GM12878 (cell line): ENCODE measurements around the gene NDUFB1. TPM values are rescaled to one million over a fixed set of nuclear protein-coding genes. Genes with fewer than 3 reads are reported as not detected.

Source experiments
- ATAC-seq: fragments of 200-7000 bp; cut with Tn5 transposase; 3 replicates; pipeline ENCODE4 v1.9.1; 2020; ENCODE audit warnings: mild to moderate bottlenecking, moderate library complexity
- BruUV-seq: library from RNA; stranded (reverse); fragments of 400-500 nt; replicated peaks from 2 replicates; lab custom pipeline; 2021; lab: Mats Ljungman, UMichigan
- CTCF ChIA-PET: fragments of 300-600 bp; sonication (Branson Sonifier 250); formaldehyde crosslinking; extraction: SDS; loops from one replicate; lab custom pipeline; 2021; ENCODE audit warnings: inconsistent platforms; lab: Yijun Ruan, JAX
- POLR2A ChIA-PET: fragments of 350-600 bp; formaldehyde crosslinking; extraction: SDS; loops from one replicate; lab custom pipeline; 2021; ENCODE audit warnings: inconsistent platforms; lab: Charles Lee
- RAD21 ChIA-PET: fragments of 300-600 bp; sonication (Branson Sonifier 250); formaldehyde crosslinking; loops from one replicate; lab custom pipeline; 2023; ENCODE audit warnings: antibody characterized with exemption; ENCODE audit not compliant: unreplicated experiment; lab: Charles Lee
- SMC1A ChIA-PET: fragments of 300-600 bp; sonication (Branson Sonifier 250); formaldehyde crosslinking; loops from one replicate; lab custom pipeline; 2023; ENCODE audit not compliant: unreplicated experiment, uncharacterized antibody; lab: Charles Lee
- DNase-seq: peaks from one replicate; pipeline ENCODE4 v3.0.0-alpha.2; 2011; ENCODE audit warnings: low read depth, low spot score
- FAIRE-seq: peaks from 3 replicates; lab custom pipeline; 2011; peaks lifted over from hg19 to GRCh38; lab: Jason Lieb, UNC
- H2AFZ ChIP-seq: 2 replicates; pipeline ENCODE4 v1.6.0; 2011; ENCODE audit warnings: low read depth, low read length, control low read depth; ENCODE audit not compliant: control insufficient read depth
- H3K27ac ChIP-seq: 2 replicates; pipeline ENCODE4 v1.5.1; 2011; ENCODE audit warnings: control low read depth; ENCODE audit not compliant: control insufficient read depth, insufficient read depth
- H3K27me3 ChIP-seq, 2 experiments: replicated peaks in 1 of 2; 2 replicates each; pipeline versions ENCODE4 v1.6.0 to v1.6.1; 2011; ENCODE audit warnings: low read length in 1 of 2; ENCODE audit not compliant: control insufficient read depth in 2 of 2, insufficient read depth in 2 of 2
- H3K36me3 ChIP-seq, 2 experiments: 2 replicates each; pipeline ENCODE4 v1.5.1; 2011; ENCODE audit warnings: low read length in 1 of 2; ENCODE audit not compliant: control insufficient read depth in 2 of 2, insufficient read depth in 2 of 2
- H3K4me1 ChIP-seq: 2 replicates; pipeline ENCODE4 v1.6.1; 2011; ENCODE audit warnings: mild to moderate bottlenecking, low read length, moderate library complexity, mixed read lengths; ENCODE audit not compliant: control insufficient read depth, insufficient read depth
- H3K4me2 ChIP-seq: 2 replicates; pipeline ENCODE4 v1.6.0; 2011; ENCODE audit warnings: control low read depth; ENCODE audit not compliant: control insufficient read depth, insufficient read depth
- H3K4me3 ChIP-seq: fragments of 200-600 bp; sonication (generic); 2 replicates; pipeline ENCODE4 v1.5.1; 2016
- H3K79me2 ChIP-seq: 2 replicates; pipeline ENCODE4 v1.6.0; 2011; ENCODE audit warnings: low read length; ENCODE audit not compliant: control insufficient read depth, insufficient read depth
- H3K9ac ChIP-seq: 2 replicates; pipeline ENCODE4 v1.8.0; 2011; ENCODE audit warnings: low read length, control low read depth, mixed read lengths; ENCODE audit not compliant: control insufficient read depth, insufficient read depth
- H3K9me3 ChIP-seq: replicated peaks from 3 replicates; pipeline ENCODE4 v1.5.1; 2011; ENCODE audit warnings: mild to moderate bottlenecking, low read length; ENCODE audit not compliant: control insufficient read depth, insufficient read depth
- H4K20me1 ChIP-seq: 2 replicates; pipeline ENCODE4 v1.6.0; 2011; ENCODE audit not compliant: control insufficient read depth, insufficient read depth
- EGR1 ChIP-seq, 2 experiments: IDR thresholded peaks; 1 replicate in 1 of 2; 2 replicates in 1 of 2; pipeline ENCODE4 v1.6.1; 2011 to 2012; ENCODE audit warnings: low read depth in 2 of 2, low read length in 2 of 2, borderline replicate concordance in 1 of 2, mild to moderate bottlenecking in 1 of 2, moderate library complexity in 1 of 2
- HDAC6 ChIP-seq: fragments of 200-600 bp; sonication (generic); IDR thresholded peaks from one replicate; pipeline ENCODE4 v1.8.0; 2017; ENCODE audit warnings: antibody characterized with exemption; ENCODE audit not compliant: unreplicated experiment
- IKZF1 ChIP-seq: fragments of 450-650 bp; conservative IDR thresholded peaks from 2 replicates; pipeline ENCODE4 v1.6.1; 2017; ENCODE audit warnings: antibody characterized with exemption, mild to moderate bottlenecking
- MYC ChIP-seq: IDR thresholded peaks from 2 replicates; pipeline ENCODE4 v1.6.1; 2011; ENCODE audit warnings: mild to moderate bottlenecking, low read length, moderate library complexity, inconsistent platforms; ENCODE audit not compliant: insufficient read depth, insufficient replicate concordance, insufficient read length, severe bottlenecking
- NR2C2 ChIP-seq: IDR thresholded peaks from 2 replicates; pipeline ENCODE4 v1.6.1; 2011; ENCODE audit warnings: borderline replicate concordance, low read depth; ENCODE audit not compliant: control insufficient read depth, insufficient read length
- RCOR1 ChIP-seq: conservative IDR thresholded peaks from 2 replicates; pipeline ENCODE4 v1.6.1; 2012; ENCODE audit warnings: low read depth, low read length, improper control_type of control experiment
- SMC3 ChIP-seq: IDR thresholded peaks from 2 replicates; pipeline ENCODE4 v1.6.1; 2011; ENCODE audit warnings: low read length, improper control_type of control experiment, borderline replicate concordance
- TARDBP ChIP-seq: IDR thresholded peaks from 2 replicates; pipeline ENCODE4 v1.6.1; 2016; ENCODE audit warnings: borderline replicate concordance
- ZNF622 ChIP-seq: fragments of 450-650 bp; IDR thresholded peaks from 2 replicates; pipeline ENCODE4 v1.6.1; 2017; ENCODE audit warnings: mild to moderate bottlenecking, inconsistent platforms
- WGBS: methylation state at CpG from one replicate; pipeline ENCODE4 v1.1.6; 2016; ENCODE audit warnings: low lambda C conversion rate; ENCODE audit not compliant: insufficient replicate concordance, insufficient coverage; ENCODE audit errors: missing lambda C conversion rate; 5-methylcytosine and 5-hydroxymethylcytosine counted together
- in situ Hi-C: fragments of 300-500 bp; cut with MboI; formaldehyde crosslinking; loops from 9 replicates; pipeline ENCODE4 v1.14.3; 2018; ENCODE audit warnings: mixed read lengths
- intact Hi-C: fragments of 100-400 bp; cut with micrococcal nuclease; formaldehyde crosslinking; loops from one replicate; pipeline ENCODE4 v1.14.2; 2022; ENCODE audit not compliant: unreplicated experiment
- polyA plus RNA-seq, 11 experiments: library from polyadenylated mRNA; depleted of rRNA in 4 of 11; unstranded in 6 of 11; stranded (reverse) in 5 of 11; fragments of >200 nt; fragmentation: Nextera tagmentation in 4 of 11; fragmentation: Illumina TruSeq in 1 of 11; extraction: Ambion mirVana in 4 of 11; extraction: Trizol in 1 of 11; gene quantifications; 1 replicate in 1 of 11; 2 replicates in 10 of 11; pipeline versions ENCODE4 v1.2.1 to v1.2.3, GENCODE V29; 2011 to 2016; ENCODE audit warnings: inconsistent platforms in 2 of 11, missing spikeins in 2 of 11, low read depth in 1 of 11
- total RNA-seq, 4 experiments: library from RNA; depleted of rRNA in 3 of 4; stranded (reverse); fragments of >200 nt in 3 of 4; fragmentation: Illumina TruSeq in 1 of 4; extraction: Trizol in 1 of 4; gene quantifications; 2 replicates each; pipeline versions ENCODE4 v1.2.1 to v1.2.3, GENCODE V29; 2013 to 2021
- TF ChIP-seq, protein P1 (sequence below): IDR thresholded peaks from 2 replicates; pipeline ENCODE4 v1.6.1; 2012; ENCODE audit warnings: improper control_type of control experiment, low read depth, low read length; ENCODE audit not compliant: insufficient replicate concordance
- TF ChIP-seq, protein P2 (sequence below): fragments of 450-650 bp; IDR thresholded peaks from 2 replicates; pipeline ENCODE4 v1.6.1; 2017; ENCODE audit warnings: mild to moderate bottlenecking, low read depth, inconsistent platforms; ENCODE audit not compliant: poor library complexity, severe bottlenecking
- TF ChIP-seq, protein P3 (sequence below): fragments of 450-650 bp; IDR thresholded peaks from 2 replicates; pipeline ENCODE4 v1.6.1; 2016; ENCODE audit warnings: mild to moderate bottlenecking

NDUFB1 gene
- total and polyA plus RNA-seq, 10 of the 15 experiments (the other 5 are each of a cell fraction or from before 2014, with no cell fraction given): 132 to 919 (median 561) TPM

DNA sequence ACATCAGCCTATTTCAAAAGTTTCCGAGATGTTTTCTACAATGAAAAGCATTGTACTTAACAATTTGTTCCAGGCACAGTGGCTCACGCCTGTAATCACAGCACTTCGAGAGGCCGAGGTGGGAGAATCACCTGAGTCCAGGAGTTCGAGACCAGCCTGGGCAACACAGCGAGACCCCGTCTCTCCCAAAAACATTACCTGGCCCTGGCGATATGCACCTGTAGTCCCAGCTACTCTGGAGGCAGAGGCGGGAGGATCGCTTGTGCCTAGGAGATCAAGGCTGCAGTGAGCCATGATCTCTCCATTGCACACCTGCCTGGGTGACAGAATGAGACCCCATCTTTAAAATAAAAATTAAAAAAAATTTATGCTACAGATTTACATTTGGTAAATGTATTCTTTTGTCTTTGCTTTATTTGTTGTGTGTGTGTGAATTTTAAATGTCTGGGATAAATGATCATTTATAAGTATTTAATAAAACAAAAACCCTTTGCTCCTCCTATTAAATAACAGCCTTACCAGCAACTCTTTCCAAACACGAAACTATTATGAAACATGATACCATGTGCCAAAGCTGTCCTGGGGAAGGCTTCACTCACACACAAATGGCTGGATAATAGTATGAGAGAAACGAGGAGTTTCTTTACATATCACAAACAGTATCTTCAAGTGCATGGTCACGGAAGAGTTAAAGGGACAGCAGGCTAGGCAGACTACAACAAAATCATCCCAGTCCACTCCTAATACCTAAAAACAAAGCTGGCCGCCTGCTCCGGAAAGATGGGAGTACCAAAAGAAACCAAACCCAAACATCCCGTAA lies 16.2 kb downstream of the NDUFB1 start:
- ChIA-PET POLR2A (interaction anchor here (4.7 kb wide), 1 partner anchor 16 kb away, joined by 45 read pairs; the partner anchor contains the start of genes CPSF2 and NDUFB1), CTCF (interaction anchor here (1.0 to 4.9 kb wide), 11 partner anchors 10 to 679 kb away, joined by 3 to 143 read pairs (median 5); partner anchors contain the start of genes CPSF2, NDUFB1 and TRIP11), SMC1A (interaction anchor here (0.5 to 2.8 kb wide), 7 partner anchors 12 to 577 kb away, joined by 3 to 21 read pairs (median 4); partner anchors contain the start of genes CPSF2 and NDUFB1), RAD21 (interaction anchor here (1.8 to 3.1 kb wide), 4 partner anchors 18 to 247 kb away, joined by 6 to 28 read pairs (median 7); partner anchors contain the start of genes CPSF2, NDUFB1 and TRIP11)
- Histone ChIP-seq H3K27me3 (no peaks in the 10 kb centered on the region), H3K4me3 (peak overlapping the region; percentile 98), H3K36me3 (no peaks in the 10 kb centered on the region), H4K20me1 (no peaks in the 10 kb centered on the region), H3K4me1 (no peaks in the 10 kb centered on the region; the same call in 1 of the 2 replicates), H3K4me2 (peak overlapping the region; percentile 82), H3K79me2 (peaks cover 23% of the 10 kb centered on the region), H3K9ac (peak overlapping the region; percentile 72), H3K9me3 (no peaks in the 10 kb centered on the region), H3K27ac (peak overlapping the region; percentile 36), H2AFZ (peak overlapping the region; percentile 72)
- in situ Hi-C loops: no loop called here
- peak; percentile 52 for FAIRE-seq
- TSS peak; percentile 65 for BruUV-seq
- WGBS: 57% methylated on average over 16 of the region's 16 CpGs
- intact Hi-C loops: loop anchor here (5.0 kb wide), 1 partner anchor 63 kb away; the partner anchor contains the start of gene TRIP11
- ATAC-seq: no peak; the same call in 2 of the 3 replicates
- DNase-seq: no peak
- TF ChIP-seq MYC: no peak
- no peak for TF ChIP-seq IKZF1
- no peak for TF ChIP-seq HDAC6
- no peak for TF ChIP-seq TARDBP
- no peak for TF ChIP-seq RCOR1
- TF ChIP-seq, protein P1, sequence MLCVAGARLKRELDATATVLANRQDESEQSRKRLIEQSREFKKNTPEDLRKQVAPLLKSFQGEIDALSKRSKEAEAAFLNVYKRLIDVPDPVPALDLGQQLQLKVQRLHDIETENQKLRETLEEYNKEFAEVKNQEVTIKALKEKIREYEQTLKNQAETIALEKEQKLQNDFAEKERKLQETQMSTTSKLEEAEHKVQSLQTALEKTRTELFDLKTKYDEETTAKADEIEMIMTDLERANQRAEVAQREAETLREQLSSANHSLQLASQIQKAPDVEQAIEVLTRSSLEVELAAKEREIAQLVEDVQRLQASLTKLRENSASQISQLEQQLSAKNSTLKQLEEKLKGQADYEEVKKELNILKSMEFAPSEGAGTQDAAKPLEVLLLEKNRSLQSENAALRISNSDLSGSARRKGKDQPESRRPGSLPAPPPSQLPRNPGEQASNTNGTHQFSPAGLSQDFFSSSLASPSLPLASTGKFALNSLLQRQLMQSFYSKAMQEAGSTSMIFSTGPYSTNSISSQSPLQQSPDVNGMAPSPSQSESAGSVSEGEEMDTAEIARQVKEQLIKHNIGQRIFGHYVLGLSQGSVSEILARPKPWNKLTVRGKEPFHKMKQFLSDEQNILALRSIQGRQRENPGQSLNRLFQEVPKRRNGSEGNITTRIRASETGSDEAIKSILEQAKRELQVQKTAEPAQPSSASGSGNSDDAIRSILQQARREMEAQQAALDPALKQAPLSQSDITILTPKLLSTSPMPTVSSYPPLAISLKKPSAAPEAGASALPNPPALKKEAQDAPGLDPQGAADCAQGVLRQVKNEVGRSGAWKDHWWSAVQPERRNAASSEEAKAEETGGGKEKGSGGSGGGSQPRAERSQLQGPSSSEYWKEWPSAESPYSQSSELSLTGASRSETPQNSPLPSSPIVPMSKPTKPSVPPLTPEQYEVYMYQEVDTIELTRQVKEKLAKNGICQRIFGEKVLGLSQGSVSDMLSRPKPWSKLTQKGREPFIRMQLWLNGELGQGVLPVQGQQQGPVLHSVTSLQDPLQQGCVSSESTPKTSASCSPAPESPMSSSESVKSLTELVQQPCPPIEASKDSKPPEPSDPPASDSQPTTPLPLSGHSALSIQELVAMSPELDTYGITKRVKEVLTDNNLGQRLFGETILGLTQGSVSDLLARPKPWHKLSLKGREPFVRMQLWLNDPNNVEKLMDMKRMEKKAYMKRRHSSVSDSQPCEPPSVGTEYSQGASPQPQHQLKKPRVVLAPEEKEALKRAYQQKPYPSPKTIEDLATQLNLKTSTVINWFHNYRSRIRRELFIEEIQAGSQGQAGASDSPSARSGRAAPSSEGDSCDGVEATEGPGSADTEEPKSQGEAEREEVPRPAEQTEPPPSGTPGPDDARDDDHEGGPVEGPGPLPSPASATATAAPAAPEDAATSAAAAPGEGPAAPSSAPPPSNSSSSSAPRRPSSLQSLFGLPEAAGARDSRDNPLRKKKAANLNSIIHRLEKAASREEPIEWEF: no peak
- no peak for TF ChIP-seq SMC3
- TF ChIP-seq ZNF622: no peak
- TF ChIP-seq, protein P2, sequence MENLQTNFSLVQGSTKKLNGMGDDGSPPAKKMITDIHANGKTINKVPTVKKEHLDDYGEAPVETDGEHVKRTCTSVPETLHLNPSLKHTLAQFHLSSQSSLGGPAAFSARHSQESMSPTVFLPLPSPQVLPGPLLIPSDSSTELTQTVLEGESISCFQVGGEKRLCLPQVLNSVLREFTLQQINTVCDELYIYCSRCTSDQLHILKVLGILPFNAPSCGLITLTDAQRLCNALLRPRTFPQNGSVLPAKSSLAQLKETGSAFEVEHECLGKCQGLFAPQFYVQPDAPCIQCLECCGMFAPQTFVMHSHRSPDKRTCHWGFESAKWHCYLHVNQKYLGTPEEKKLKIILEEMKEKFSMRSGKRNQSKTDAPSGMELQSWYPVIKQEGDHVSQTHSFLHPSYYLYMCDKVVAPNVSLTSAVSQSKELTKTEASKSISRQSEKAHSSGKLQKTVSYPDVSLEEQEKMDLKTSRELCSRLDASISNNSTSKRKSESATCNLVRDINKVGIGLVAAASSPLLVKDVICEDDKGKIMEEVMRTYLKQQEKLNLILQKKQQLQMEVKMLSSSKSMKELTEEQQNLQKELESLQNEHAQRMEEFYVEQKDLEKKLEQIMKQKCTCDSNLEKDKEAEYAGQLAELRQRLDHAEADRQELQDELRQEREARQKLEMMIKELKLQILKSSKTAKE: no peak
- no peak for TF ChIP-seq EGR1 (IDR thresholded peaks at IDR 0.05; ENCODE audit: borderline replicate concordance in 1 of 2, low read depth in 2 of 2, low read length in 2 of 2)
- TF ChIP-seq, protein P3, sequence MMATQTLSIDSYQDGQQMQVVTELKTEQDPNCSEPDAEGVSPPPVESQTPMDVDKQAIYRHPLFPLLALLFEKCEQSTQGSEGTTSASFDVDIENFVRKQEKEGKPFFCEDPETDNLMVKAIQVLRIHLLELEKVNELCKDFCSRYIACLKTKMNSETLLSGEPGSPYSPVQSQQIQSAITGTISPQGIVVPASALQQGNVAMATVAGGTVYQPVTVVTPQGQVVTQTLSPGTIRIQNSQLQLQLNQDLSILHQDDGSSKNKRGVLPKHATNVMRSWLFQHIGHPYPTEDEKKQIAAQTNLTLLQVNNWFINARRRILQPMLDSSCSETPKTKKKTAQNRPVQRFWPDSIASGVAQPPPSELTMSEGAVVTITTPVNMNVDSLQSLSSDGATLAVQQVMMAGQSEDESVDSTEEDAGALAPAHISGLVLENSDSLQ: no peak
- no peak for TF ChIP-seq NR2C2
